H1 (cell line): ENCODE measurements around the gene GALR2.
A peak's percentile ranks its signal among the peaks of the same experiment; 100 is the strongest.

Experiments
- CHD2 ChIP-seq: IDR thresholded peaks from 2 replicates; pipeline ENCODE4 v1.6.1; 2012; ENCODE audit warnings: low read length, improper control_type of control experiment
- CTCF ChIP-seq, 3 experiments: IDR thresholded peaks; 1 replicate in 2 of 3; 2 replicates in 1 of 3; pipeline versions ENCODE4 v1.5.1 to v1.6.1; 2011; ENCODE audit warnings: low read length in 3 of 3, mild to moderate bottlenecking in 3 of 3, inconsistent platforms in 2 of 3, low read depth in 1 of 3, moderate library complexity in 1 of 3; ENCODE audit not compliant: insufficient read depth in 1 of 3; ENCODE audit errors: control extremely low read depth in 1 of 3
- HDAC2 ChIP-seq, 2 experiments: fragments of 300-600 bp in 1 of 2; sonication (generic) in 1 of 2; IDR thresholded peaks; 2 replicates each; pipeline ENCODE4 v1.6.1; 2011 to 2012; ENCODE audit warnings: low read depth in 2 of 2, low read length in 2 of 2, mild to moderate bottlenecking in 2 of 2, moderate library complexity in 2 of 2, borderline replicate concordance in 1 of 2, inconsistent platforms in 1 of 2
- JUN ChIP-seq: IDR thresholded peaks from 2 replicates; pipeline ENCODE4 v1.6.1; 2011; ENCODE audit warnings: low read depth, mild to moderate bottlenecking, improper control_type of control experiment, low read length
- MAX ChIP-seq: IDR thresholded peaks from 2 replicates; pipeline ENCODE4 v1.6.1; 2012; ENCODE audit warnings: inconsistent platforms
- POLR2A ChIP-seq, 2 experiments: IDR thresholded peaks; 1 replicate in 1 of 2; 2 replicates in 1 of 2; pipeline ENCODE4 v1.6.1; 2011; ENCODE audit warnings: low read depth in 2 of 2, low read length in 2 of 2, mild to moderate bottlenecking in 2 of 2; ENCODE audit errors: control extremely low read depth in 1 of 2
- POLR2AphosphoS5 ChIP-seq: IDR thresholded peaks from 2 replicates; pipeline ENCODE4 v1.6.1; 2011; ENCODE audit warnings: low read depth, low read length
- RAD21 ChIP-seq, 2 experiments: IDR thresholded peaks in 1 of 2; conservative IDR thresholded peaks in 1 of 2; 2 replicates each; pipeline ENCODE4 v1.6.1; 2011; ENCODE audit warnings: low read depth in 2 of 2, low read length in 2 of 2, improper control_type of control experiment in 1 of 2, inconsistent platforms in 1 of 2, mild to moderate bottlenecking in 1 of 2, moderate library complexity in 1 of 2
- SP2 ChIP-seq: IDR thresholded peaks from 2 replicates; pipeline ENCODE4 v1.6.1; 2012; ENCODE audit warnings: mild to moderate bottlenecking, low read length, inconsistent platforms
- SP4 ChIP-seq: IDR thresholded peaks from 2 replicates; pipeline ENCODE4 v1.6.1; 2012; ENCODE audit warnings: low read length, inconsistent platforms
- TAF1 ChIP-seq: IDR thresholded peaks from 2 replicates; pipeline ENCODE4 v1.6.1; 2011; ENCODE audit warnings: mild to moderate bottlenecking, low read depth, low read length
- USF2 ChIP-seq: IDR thresholded peaks from 2 replicates; pipeline ENCODE4 v1.6.1; 2011; ENCODE audit warnings: low read length, improper control_type of control experiment

GRCh38 chr17:76124582-76125390 is 50.2 kb downstream of the GALR2 start:
- TF ChIP-seq JUN (no peak), CTCF (IDR thresholded peaks at IDR 0.05; ENCODE audit: control extremely low read depth in 1 of 3, insufficient read depth in 1 of 3, low read depth in 1 of 3, low read length in 3 of 3) (peak; percentile 59 to 84 (median 78)), POLR2AphosphoS5 (no peak), POLR2A (IDR thresholded peaks at IDR 0.05; ENCODE audit: control extremely low read depth in 1 of 2, low read depth in 2 of 2, low read length in 2 of 2) (no peak), MAX (no peak), SP2 (no peak), TAF1 (no peak), SP4 (no peak), USF2 (no peak), HDAC2 (IDR thresholded peaks at IDR 0.05; ENCODE audit: borderline replicate concordance in 1 of 2, low read depth in 2 of 2, low read length in 2 of 2) (no peak), CHD2 (no peak), RAD21 (IDR thresholded peaks at IDR 0.05 in 1 of 2, conservative IDR thresholded peaks at IDR 0.05 in 1 of 2; ENCODE audit: low read depth in 2 of 2, low read length in 2 of 2) (peak; percentile 38 to 51)
